SK-N-SH treated with all-trans-retinoic acid at 6 μM for 48 hours (cell line): ENCODE data around the gene IL17B.

ENCODE experiments used
- ATAC-seq: fragments of 200-7000 bp; cut with Tn5 transposase; 3 replicates; pipeline ENCODE4 v1.9.1; 2020; ENCODE audit warnings: mild to moderate bottlenecking, moderate library complexity
- ARNTL ChIP-seq: fragments of 450-650 bp; formaldehyde crosslinking; IDR thresholded peaks from 2 replicates; pipeline ENCODE4 v1.5.0; 2020; ENCODE audit warnings: low read depth, mild to moderate bottlenecking, moderate library complexity, borderline replicate concordance
- BACH2 ChIP-seq: fragments of 250-450 bp; sonication (Bioruptor Pico); IDR thresholded peaks from 2 replicates; pipeline ENCODE4 v1.9.0; 2021; ENCODE audit warnings: mild to moderate bottlenecking, borderline replicate concordance
- CSRNP3 ChIP-seq: fragments of 250-450 bp; sonication (Bioruptor Pico); IDR thresholded peaks from 2 replicates; pipeline ENCODE4 v1.5.1; 2021; ENCODE audit warnings: mild to moderate bottlenecking, moderate library complexity
- ESRRG ChIP-seq: fragments of 250-450 bp; sonication (Bioruptor Pico); IDR thresholded peaks from 2 replicates; pipeline ENCODE4 v1.6.1; 2021; ENCODE audit warnings: mild to moderate bottlenecking
- GLIS3 ChIP-seq: fragments of 250-450 bp; sonication (Bioruptor Pico); IDR thresholded peaks from 2 replicates; pipeline ENCODE4 v1.5.0; 2020; ENCODE audit warnings: mild to moderate bottlenecking, moderate library complexity
- OSR1 ChIP-seq: fragments of 250-450 bp; sonication (Bioruptor Pico); IDR thresholded peaks from 2 replicates; pipeline ENCODE4 v1.8.0; 2022; ENCODE audit warnings: moderate library complexity, mild to moderate bottlenecking, inconsistent platforms
- POU6F1 ChIP-seq: fragments of 250-450 bp; sonication (Bioruptor Pico); IDR thresholded peaks from 2 replicates; pipeline ENCODE4 v1.8.0; 2021; ENCODE audit warnings: low read depth, mild to moderate bottlenecking, moderate library complexity, borderline replicate concordance
- PPARA ChIP-seq: fragments of 250-450 bp; sonication (Bioruptor Pico); IDR thresholded peaks from 2 replicates; pipeline ENCODE4 v1.5.0; 2020; ENCODE audit warnings: mild to moderate bottlenecking, borderline replicate concordance
- SNAI2 ChIP-seq: fragments of 250-450 bp; sonication (Bioruptor Pico); IDR thresholded peaks from 2 replicates; pipeline ENCODE4 v1.5.0; 2020; ENCODE audit warnings: mild to moderate bottlenecking, moderate library complexity
- TCF4 ChIP-seq: fragments of 250-450 bp; sonication (Bioruptor Pico); IDR thresholded peaks from 2 replicates; pipeline ENCODE4 v1.8.0; 2021; ENCODE audit warnings: mild to moderate bottlenecking, moderate library complexity, borderline replicate concordance
- TOX ChIP-seq: fragments of 250-450 bp; sonication (Bioruptor Pico); IDR thresholded peaks from 2 replicates; pipeline ENCODE4 v1.8.0; 2021; ENCODE audit warnings: mild to moderate bottlenecking, moderate library complexity, borderline replicate concordance
- ZC3H10 ChIP-seq: fragments of 250-450 bp; sonication (Bioruptor Pico); IDR thresholded peaks from 2 replicates; pipeline ENCODE4 v1.5.1; 2021; ENCODE audit warnings: mild to moderate bottlenecking, moderate library complexity
- ZFP3 ChIP-seq: fragments of 250-450 bp; sonication (Bioruptor Pico); IDR thresholded peaks from 2 replicates; pipeline ENCODE4 v1.5.0; 2020; ENCODE audit warnings: mild to moderate bottlenecking, moderate library complexity
- ZFP30 ChIP-seq: fragments of 450-650 bp; formaldehyde crosslinking; IDR thresholded peaks from 2 replicates; pipeline ENCODE4 v1.5.0; 2022; ENCODE audit warnings: mild to moderate bottlenecking, moderate library complexity
- ZNF565 ChIP-seq: fragments of 450-650 bp; formaldehyde crosslinking; conservative IDR thresholded peaks from 2 replicates; pipeline ENCODE4 v1.5.0; 2020; ENCODE audit warnings: low read depth, mild to moderate bottlenecking, moderate library complexity
- ZNF8 ChIP-seq: fragments of 450-650 bp; formaldehyde crosslinking; IDR thresholded peaks from 2 replicates; pipeline ENCODE4 v1.5.0; 2020; ENCODE audit warnings: mild to moderate bottlenecking, moderate library complexity
- TF ChIP-seq, protein P1 (sequence below): fragments of 250-450 bp; sonication (Bioruptor Pico); IDR thresholded peaks from 2 replicates; pipeline ENCODE4 v1.5.0; 2020; ENCODE audit warnings: mild to moderate bottlenecking, moderate library complexity
- TF ChIP-seq, protein P2 (sequence below): fragments of 250-450 bp; sonication (Bioruptor Pico); IDR thresholded peaks from 2 replicates; pipeline ENCODE4 v1.5.1; 2020; ENCODE audit warnings: low read depth, mild to moderate bottlenecking, moderate library complexity
- TF ChIP-seq, protein P3 (sequence below): fragments of 250-450 bp; sonication (Bioruptor Pico); IDR thresholded peaks from 2 replicates; pipeline ENCODE4 v1.8.0; 2020; ENCODE audit warnings: mild to moderate bottlenecking, moderate library complexity, borderline replicate concordance

Gene IL17B

GRCh38 chr5:149406203-149406978 lies 27.3 kb upstream of the IL17B start:
- TF ChIP-seq OSR1 (no peak), SNAI2 (CRISPR knock-in tag) (no peak), BACH2 (CRISPR knock-in tag) (no peak), GLIS3 (CRISPR knock-in tag) (no peak), ZFP30 (no peak), ZNF565 (CRISPR knock-in tag) (no peak), PPARA (CRISPR knock-in tag) (no peak), ESRRG (CRISPR knock-in tag) (no peak), ZFP3 (no peak), ZNF8 (CRISPR knock-in tag) (no peak), CSRNP3 (CRISPR knock-in tag) (no peak)
- TF ChIP-seq, protein P1, sequence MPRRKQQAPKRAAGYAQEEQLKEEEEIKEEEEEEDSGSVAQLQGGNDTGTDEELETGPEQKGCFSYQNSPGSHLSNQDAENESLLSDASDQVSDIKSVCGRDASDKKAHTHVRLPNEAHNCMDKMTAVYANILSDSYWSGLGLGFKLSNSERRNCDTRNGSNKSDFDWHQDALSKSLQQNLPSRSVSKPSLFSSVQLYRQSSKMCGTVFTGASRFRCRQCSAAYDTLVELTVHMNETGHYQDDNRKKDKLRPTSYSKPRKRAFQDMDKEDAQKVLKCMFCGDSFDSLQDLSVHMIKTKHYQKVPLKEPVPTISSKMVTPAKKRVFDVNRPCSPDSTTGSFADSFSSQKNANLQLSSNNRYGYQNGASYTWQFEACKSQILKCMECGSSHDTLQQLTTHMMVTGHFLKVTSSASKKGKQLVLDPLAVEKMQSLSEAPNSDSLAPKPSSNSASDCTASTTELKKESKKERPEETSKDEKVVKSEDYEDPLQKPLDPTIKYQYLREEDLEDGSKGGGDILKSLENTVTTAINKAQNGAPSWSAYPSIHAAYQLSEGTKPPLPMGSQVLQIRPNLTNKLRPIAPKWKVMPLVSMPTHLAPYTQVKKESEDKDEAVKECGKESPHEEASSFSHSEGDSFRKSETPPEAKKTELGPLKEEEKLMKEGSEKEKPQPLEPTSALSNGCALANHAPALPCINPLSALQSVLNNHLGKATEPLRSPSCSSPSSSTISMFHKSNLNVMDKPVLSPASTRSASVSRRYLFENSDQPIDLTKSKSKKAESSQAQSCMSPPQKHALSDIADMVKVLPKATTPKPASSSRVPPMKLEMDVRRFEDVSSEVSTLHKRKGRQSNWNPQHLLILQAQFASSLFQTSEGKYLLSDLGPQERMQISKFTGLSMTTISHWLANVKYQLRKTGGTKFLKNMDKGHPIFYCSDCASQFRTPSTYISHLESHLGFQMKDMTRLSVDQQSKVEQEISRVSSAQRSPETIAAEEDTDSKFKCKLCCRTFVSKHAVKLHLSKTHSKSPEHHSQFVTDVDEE (CRISPR knock-in tag): no peak
- TF ChIP-seq, protein P2, sequence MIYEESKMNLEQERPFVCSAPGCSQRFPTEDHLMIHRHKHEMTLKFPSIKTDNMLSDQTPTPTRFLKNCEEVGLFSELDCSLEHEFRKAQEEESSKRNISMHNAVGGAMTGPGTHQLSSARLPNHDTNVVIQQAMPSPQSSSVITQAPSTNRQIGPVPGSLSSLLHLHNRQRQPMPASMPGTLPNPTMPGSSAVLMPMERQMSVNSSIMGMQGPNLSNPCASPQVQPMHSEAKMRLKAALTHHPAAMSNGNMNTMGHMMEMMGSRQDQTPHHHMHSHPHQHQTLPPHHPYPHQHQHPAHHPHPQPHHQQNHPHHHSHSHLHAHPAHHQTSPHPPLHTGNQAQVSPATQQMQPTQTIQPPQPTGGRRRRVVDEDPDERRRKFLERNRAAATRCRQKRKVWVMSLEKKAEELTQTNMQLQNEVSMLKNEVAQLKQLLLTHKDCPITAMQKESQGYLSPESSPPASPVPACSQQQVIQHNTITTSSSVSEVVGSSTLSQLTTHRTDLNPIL (CRISPR knock-in tag): no peak
- TF ChIP-seq, protein P3, sequence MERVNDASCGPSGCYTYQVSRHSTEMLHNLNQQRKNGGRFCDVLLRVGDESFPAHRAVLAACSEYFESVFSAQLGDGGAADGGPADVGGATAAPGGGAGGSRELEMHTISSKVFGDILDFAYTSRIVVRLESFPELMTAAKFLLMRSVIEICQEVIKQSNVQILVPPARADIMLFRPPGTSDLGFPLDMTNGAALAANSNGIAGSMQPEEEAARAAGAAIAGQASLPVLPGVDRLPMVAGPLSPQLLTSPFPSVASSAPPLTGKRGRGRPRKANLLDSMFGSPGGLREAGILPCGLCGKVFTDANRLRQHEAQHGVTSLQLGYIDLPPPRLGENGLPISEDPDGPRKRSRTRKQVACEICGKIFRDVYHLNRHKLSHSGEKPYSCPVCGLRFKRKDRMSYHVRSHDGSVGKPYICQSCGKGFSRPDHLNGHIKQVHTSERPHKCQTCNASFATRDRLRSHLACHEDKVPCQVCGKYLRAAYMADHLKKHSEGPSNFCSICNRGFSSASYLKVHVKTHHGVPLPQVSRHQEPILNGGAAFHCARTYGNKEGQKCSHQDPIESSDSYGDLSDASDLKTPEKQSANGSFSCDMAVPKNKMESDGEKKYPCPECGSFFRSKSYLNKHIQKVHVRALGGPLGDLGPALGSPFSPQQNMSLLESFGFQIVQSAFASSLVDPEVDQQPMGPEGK (CRISPR knock-in tag): no peak
- ATAC-seq: peak; percentile 90

DNA sequence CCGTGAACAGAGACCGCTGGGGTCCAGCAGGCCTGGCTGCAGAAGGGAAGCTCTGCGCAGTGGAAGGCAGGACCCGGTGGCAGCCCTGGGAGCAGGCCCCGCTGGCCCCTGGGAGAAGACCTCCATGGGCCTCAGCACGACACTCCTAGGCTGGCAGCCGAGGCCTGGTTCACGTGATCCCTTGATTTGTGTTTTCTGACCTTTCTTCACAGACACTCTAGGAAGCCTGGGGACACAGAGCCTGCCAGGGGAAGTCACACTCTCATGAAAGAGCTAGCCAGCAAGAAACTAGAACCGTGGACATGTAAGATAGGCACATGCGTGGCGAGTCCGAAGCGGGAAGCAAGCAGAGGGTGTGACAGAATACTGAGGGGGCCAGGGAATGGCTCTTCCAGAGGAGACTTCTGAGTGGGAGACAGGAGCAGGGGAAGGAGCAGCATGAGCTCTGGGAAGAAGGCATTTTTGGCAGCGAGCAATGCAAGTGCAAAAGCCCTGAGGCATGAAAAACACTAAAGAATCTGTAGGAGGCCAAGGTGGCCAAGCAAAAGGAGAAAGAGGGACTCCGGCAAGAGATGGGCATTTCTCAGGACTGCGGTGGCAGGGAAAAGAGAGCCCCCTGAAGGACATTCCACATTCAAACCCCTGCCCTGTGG lies 26.6 kb upstream of the IL17B start:
- ATAC-seq: no peak
- TF ChIP-seq, protein P3 (CRISPR knock-in tag): no peak
- TF ChIP-seq, protein P2 (CRISPR knock-in tag): no peak
- TF ChIP-seq SNAI2 (CRISPR knock-in tag): no peak
- TF ChIP-seq OSR1: no peak
- TF ChIP-seq TCF4 (CRISPR knock-in tag): no peak
- TF ChIP-seq ZNF565 (CRISPR knock-in tag): no peak
- TF ChIP-seq TOX (CRISPR knock-in tag): no peak
- no peak for TF ChIP-seq GLIS3 (CRISPR knock-in tag)
- no peak for TF ChIP-seq ARNTL
- no peak for TF ChIP-seq ZC3H10
- no peak for TF ChIP-seq POU6F1 (CRISPR knock-in tag)
